Glutamatergic neuron (in vitro differentiated cells): ENCODE data around the gene OSGEP. TPM values are rescaled to one million over a fixed set of nuclear protein-coding genes. Genes with fewer than 3 reads are reported as not detected.

Source experiments
- DNase-seq: peaks from one replicate; pipeline ENCODE4 v3.0.0; 2022
- H3K27ac Mint-ChIP-seq: one replicate; pipeline ENCODE4 v1.8.0; 2020; ENCODE audit warnings: mild to moderate bottlenecking, mixed read lengths, inconsistent platforms; ENCODE audit not compliant: unreplicated experiment
- H3K27me3 Mint-ChIP-seq: one replicate; pipeline ENCODE4 v1.8.0; 2020; ENCODE audit warnings: mild to moderate bottlenecking, moderate library complexity, mixed read lengths, inconsistent platforms; ENCODE audit not compliant: unreplicated experiment
- H3K36me3 Mint-ChIP-seq: one replicate; pipeline ENCODE4 v1.8.0; 2020; ENCODE audit warnings: mild to moderate bottlenecking, mixed read lengths, inconsistent platforms; ENCODE audit not compliant: unreplicated experiment
- H3K4me1 Mint-ChIP-seq: one replicate; pipeline ENCODE4 v1.8.0; 2020; ENCODE audit warnings: mild to moderate bottlenecking, low read depth, mixed read lengths, inconsistent platforms; ENCODE audit not compliant: unreplicated experiment
- H3K4me3 Mint-ChIP-seq: one replicate; pipeline ENCODE4 v1.8.0; 2020; ENCODE audit warnings: mild to moderate bottlenecking, mixed read lengths, inconsistent platforms; ENCODE audit not compliant: unreplicated experiment
- H3K9me3 Mint-ChIP-seq: one replicate; pipeline ENCODE4 v1.8.0; 2020; ENCODE audit warnings: mild to moderate bottlenecking, moderate library complexity, mixed read lengths, inconsistent platforms; ENCODE audit not compliant: unreplicated experiment
- CTCF ChIP-seq: fragments of 200-600 bp; sonication (generic); IDR thresholded peaks from one replicate; pipeline ENCODE4 v1.5.0; 2021; ENCODE audit not compliant: partially characterized antibody, unreplicated experiment
- total RNA-seq: library from RNA; stranded (reverse); fragmentation: NEBNext Ultra II Directional; extraction: Animal tissue kit (Norgen Biotek cat#: 25700); gene quantifications from one replicate; pipeline ENCODE4 v1.2.1, GENCODE V29; 2021; ENCODE audit not compliant: unreplicated experiment

OSGEP gene
- total RNA-seq, 1 donor from 2014 or later: 65.0 TPM

DNA sequence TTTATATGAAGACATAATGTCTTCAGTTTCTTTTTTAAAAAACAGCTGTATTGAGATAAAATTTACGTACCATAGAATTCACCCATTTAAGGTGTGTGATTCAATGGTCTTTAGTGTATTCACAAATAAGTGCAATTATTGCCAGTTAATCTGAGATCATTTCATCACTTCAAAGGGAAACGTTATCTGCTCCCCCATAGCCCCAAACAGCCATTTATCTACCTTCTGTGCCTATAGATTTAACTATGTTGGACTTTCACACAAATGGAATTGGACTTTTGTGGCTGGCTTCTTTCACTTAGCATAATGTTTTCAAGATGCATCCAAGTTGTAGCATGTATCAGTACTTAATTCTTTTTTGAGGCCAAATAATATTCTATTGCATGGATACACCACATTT is 24.3 kb upstream of the OSGEP start:
- Mint-ChIP-seq H3K27ac (no peak overlapping the region), H3K36me3 (no peaks in the 10 kb centered on the region)

GRCh38 chr14:20477211-20477876 is 22.7 kb upstream of the OSGEP start:
- Mint-ChIP-seq H3K4me1 (no peaks in the 10 kb centered on the region), H3K27me3 (no peaks in the 10 kb centered on the region), H3K9me3 (peaks cover 1% of the 10 kb centered on the region), H3K36me3 (no peaks in the 10 kb centered on the region), H3K27ac (no peak overlapping the region), H3K4me3 (no peak overlapping the region)
- no peak for TF ChIP-seq CTCF
- no peak for DNase-seq

More for the DNA sequence above, 24.3 kb upstream of the OSGEP start:
- no peaks in the 10 kb centered on the region for H3K27me3 Mint-ChIP-seq
- no peak for DNase-seq
- no peak overlapping the region for H3K4me3 Mint-ChIP-seq
- peaks cover 1% of the 10 kb centered on the region for H3K9me3 Mint-ChIP-seq
- no peak for TF ChIP-seq CTCF
- no peaks in the 10 kb centered on the region for H3K4me1 Mint-ChIP-seq

DNA sequence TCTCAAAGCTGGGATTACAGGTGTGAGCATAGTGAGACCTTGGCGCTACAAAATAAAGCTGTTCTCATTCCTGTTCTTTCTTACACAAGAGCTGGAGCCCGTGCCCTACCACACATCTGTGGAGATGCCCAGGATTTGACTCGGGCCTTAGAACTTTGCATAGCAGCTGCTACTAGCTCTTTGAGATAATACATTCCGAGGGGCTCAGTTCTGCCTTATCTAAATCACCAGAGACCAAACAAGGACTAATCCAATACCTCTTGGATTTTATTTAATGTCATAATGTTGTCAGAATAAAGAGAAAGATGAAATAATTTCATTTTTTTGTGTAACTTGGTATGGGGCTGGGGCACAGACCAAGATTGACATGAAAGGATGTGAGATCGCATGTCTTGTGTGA is 22.2 kb upstream of the OSGEP start:
- no peaks in the 10 kb centered on the region for H3K36me3 Mint-ChIP-seq
- peaks cover 1% of the 10 kb centered on the region for H3K9me3 Mint-ChIP-seq
- no peaks in the 10 kb centered on the region for H3K4me1 Mint-ChIP-seq
- no peaks in the 10 kb centered on the region for H3K27me3 Mint-ChIP-seq
- no peak for DNase-seq
- no peak overlapping the region for H3K4me3 Mint-ChIP-seq
- TF ChIP-seq CTCF: no peak
- H3K27ac Mint-ChIP-seq: no peak overlapping the region

DNA sequence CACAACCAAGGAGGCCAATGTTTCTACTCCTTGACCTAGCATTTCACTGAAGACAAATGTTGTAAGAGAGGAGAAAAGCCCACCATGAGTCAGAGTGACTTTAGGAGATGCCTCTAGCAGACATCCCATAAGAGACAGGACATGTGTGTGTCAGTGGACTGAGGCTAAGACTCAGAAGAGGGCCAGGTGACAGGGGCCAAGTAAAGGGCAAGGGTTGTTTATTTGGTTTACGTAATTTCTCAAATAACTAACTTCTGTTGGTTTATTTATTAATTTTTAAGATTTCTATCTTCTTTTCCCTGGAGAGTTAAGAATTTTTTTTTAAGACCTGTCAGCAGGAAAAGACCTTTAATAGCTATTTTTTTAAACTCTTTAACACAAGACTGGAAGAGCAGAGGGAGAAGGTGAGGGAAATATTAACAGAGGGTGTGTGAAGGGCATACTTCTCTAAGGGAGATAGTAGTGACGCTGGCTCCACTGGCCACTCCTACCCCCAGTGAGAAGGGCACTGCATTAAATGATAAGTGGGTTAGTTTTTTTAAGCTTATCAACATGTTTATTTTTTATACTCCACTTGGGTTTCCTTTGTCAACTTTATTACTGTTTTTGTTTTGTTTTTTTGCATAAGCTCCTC is 18.0 kb upstream of the OSGEP start:
- no peak for DNase-seq
- peaks cover 4% of the 10 kb centered on the region for H3K27me3 Mint-ChIP-seq
- H3K36me3 Mint-ChIP-seq: no peaks in the 10 kb centered on the region
- peaks cover 4% of the 10 kb centered on the region for H3K9me3 Mint-ChIP-seq
- H3K4me3 Mint-ChIP-seq: no peak overlapping the region
- H3K27ac Mint-ChIP-seq: no peak overlapping the region
- no peak for TF ChIP-seq CTCF
- peaks cover 8% of the 10 kb centered on the region for H3K4me1 Mint-ChIP-seq

DNA sequence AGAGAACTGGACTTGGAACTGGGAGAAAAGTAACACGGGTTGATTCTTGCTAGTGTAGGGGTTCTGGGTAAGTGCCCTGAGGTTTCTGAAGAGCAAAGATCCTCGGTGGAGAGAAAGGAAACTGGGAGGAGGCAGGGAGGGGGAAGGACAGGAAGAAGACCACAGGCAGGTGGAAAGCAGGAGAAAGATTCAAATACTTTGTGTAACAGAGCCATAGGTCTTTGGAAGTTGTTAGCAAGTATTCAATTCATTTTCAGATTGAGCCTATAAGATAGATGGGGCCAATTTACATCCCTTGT is 15.9 kb upstream of the OSGEP start:
- Mint-ChIP-seq H3K4me1 (peaks cover 8% of the 10 kb centered on the region), H3K36me3 (no peaks in the 10 kb centered on the region), H3K9me3 (peaks cover 4% of the 10 kb centered on the region), H3K27me3 (peaks cover 4% of the 10 kb centered on the region), H3K4me3 (peak overlapping the region; percentile 91), H3K27ac (no peak overlapping the region)
- no peak for TF ChIP-seq CTCF
- DNase-seq: no peak
